Brain microvascular endothelial cell (primary cell): ENCODE data around the gene PTRH1.

ENCODE experiments used
- DNase-seq: peaks from one replicate; pipeline ENCODE4 v3.0.0-alpha.2; 2020
- H3K27ac ChIP-seq: fragments of 250-450 bp; sonication (Bioruptor Pico); 2 replicates; pipeline ENCODE4 v1.5.1; 2020; ENCODE audit warnings: mild to moderate bottlenecking, moderate library complexity
- H3K27me3 ChIP-seq: fragments of 250-450 bp; sonication (Bioruptor Pico); replicated peaks from 2 replicates; pipeline ENCODE4 v1.5.1; 2020; ENCODE audit warnings: mild to moderate bottlenecking
- H3K36me3 ChIP-seq: fragments of 250-450 bp; sonication (Bioruptor Pico); replicated peaks from 2 replicates; pipeline ENCODE4 v1.5.1; 2020; ENCODE audit warnings: mild to moderate bottlenecking
- H3K4me3 ChIP-seq: 2 replicates; pipeline ENCODE4 v1.5.1; 2011; ENCODE audit warnings: low read depth, mild to moderate bottlenecking, control low read depth, low read length, moderate library complexity
- in situ Hi-C: cut with HindIII; loops from 2 replicates; pipeline ENCODE4 v1.10.0; 2017; ENCODE audit warnings: low sequenced_read_pairs, low pct_ligation_motif_present
- TF ChIP-seq, protein P1 (sequence below): IDR thresholded peaks from 2 replicates; pipeline ENCODE4 v1.5.1; 2011; ENCODE audit warnings: low read depth, mild to moderate bottlenecking, moderate library complexity, low read length, control low read depth, inconsistent platforms; ENCODE audit errors: missing control alignments

The PTRH1 gene

DNA sequence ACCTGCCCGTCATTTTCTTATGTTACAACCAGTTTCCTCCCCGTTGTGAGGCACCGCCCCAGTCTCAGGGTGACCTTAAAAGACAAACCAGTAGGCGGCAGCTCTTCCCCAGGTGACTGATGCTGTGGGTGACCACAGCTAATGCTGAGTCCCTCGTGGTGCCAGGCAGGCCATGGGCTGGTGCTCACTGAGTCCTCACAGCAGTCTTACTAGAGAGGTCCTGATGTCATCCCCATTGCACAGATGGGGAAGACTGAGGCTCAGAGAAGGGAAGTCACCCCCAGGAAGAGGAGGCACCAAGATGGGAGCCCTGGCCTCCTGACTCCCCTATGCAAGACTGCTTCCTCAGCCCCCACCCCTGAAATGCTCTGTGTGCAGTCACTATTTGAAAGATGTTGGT, 7.7 kb downstream of the PTRH1 start:
- no peak for DNase-seq

GRCh38 chr9:127706836-127707241, 8.6 kb downstream of the PTRH1 start, which contains the start of gene CFAP157:
Gene CFAP157 (plus strand): TSS chr9:127706988. CDS start chr9:127707032, 44 bp downstream.
- TF ChIP-seq, protein P1, sequence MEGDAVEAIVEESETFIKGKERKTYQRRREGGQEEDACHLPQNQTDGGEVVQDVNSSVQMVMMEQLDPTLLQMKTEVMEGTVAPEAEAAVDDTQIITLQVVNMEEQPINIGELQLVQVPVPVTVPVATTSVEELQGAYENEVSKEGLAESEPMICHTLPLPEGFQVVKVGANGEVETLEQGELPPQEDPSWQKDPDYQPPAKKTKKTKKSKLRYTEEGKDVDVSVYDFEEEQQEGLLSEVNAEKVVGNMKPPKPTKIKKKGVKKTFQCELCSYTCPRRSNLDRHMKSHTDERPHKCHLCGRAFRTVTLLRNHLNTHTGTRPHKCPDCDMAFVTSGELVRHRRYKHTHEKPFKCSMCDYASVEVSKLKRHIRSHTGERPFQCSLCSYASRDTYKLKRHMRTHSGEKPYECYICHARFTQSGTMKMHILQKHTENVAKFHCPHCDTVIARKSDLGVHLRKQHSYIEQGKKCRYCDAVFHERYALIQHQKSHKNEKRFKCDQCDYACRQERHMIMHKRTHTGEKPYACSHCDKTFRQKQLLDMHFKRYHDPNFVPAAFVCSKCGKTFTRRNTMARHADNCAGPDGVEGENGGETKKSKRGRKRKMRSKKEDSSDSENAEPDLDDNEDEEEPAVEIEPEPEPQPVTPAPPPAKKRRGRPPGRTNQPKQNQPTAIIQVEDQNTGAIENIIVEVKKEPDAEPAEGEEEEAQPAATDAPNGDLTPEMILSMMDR = no peak
- Histone ChIP-seq H3K27ac (no peak within 1 kb of the TSS), H3K36me3 (no peaks in the 10 kb centered on the region), H3K4me3 (no peak within 1 kb of the TSS), H3K27me3 (no peaks in the 10 kb centered on the region)
- DNase-seq = no peak
- in situ Hi-C loops = no loop called here

More for the DNA sequence above, 7.7 kb downstream of the PTRH1 start:
- Histone ChIP-seq H3K27me3 (no peaks in the 10 kb centered on the region), H3K36me3 (no peaks in the 10 kb centered on the region), H3K4me3 (no peak overlapping the region), H3K27ac (no peak overlapping the region)
- TF ChIP-seq, protein P1 = no peak
- in situ Hi-C loops = no loop called here

- Histone ChIP-seq H3K4me3 (no peak overlapping the region), H3K27ac (no peak overlapping the region), H3K27me3 (no peaks in the 10 kb centered on the region), H3K36me3 (no peaks in the 10 kb centered on the region)
- in situ Hi-C loops = no loop called here
- TF ChIP-seq, protein P1 = no peak
- DNase-seq = no peak
These were observed 9.7 kb downstream of the PTRH1 start for GRCh38 chr9:127705577-127706379.

DNA sequence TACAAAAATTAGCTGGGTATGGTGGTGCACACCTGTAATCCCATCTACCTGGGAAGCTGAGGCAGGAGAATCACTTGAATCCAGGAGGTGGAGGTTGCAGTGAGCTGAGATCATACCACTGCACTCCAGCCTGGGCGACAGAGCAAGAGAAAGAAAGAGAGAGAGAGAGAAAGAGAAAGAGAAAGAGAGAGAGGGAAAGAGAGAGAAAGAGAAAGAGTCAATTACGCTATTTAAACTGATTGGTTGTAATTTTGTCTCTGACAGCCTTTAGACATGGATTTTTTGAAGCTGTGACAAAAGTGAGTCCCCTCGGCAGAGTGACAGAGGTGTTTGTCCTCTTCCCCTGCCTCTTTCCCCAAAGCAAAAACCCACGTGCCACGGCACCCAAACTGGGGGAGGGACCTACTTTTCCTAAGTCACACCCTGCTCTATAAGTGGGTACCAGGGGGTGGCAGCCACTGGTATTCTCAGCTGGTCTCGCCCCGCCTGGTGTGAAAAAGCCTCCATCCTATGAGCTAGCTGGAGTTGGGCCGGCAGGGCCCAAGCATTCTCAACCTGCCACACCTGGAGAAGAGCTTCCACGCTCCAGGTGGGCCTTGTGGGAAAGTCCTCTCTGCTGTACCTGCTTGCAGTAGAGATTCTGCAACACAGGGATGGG, 12.0 kb downstream of the PTRH1 start:
- Histone ChIP-seq H3K36me3 (no peaks in the 10 kb centered on the region), H3K27me3 (no peaks in the 10 kb centered on the region), H3K4me3 (no peak overlapping the region), H3K27ac (no peak overlapping the region)
- in situ Hi-C loops = no loop called here
- no peak for DNase-seq
- TF ChIP-seq, protein P1 = no peak

DNA sequence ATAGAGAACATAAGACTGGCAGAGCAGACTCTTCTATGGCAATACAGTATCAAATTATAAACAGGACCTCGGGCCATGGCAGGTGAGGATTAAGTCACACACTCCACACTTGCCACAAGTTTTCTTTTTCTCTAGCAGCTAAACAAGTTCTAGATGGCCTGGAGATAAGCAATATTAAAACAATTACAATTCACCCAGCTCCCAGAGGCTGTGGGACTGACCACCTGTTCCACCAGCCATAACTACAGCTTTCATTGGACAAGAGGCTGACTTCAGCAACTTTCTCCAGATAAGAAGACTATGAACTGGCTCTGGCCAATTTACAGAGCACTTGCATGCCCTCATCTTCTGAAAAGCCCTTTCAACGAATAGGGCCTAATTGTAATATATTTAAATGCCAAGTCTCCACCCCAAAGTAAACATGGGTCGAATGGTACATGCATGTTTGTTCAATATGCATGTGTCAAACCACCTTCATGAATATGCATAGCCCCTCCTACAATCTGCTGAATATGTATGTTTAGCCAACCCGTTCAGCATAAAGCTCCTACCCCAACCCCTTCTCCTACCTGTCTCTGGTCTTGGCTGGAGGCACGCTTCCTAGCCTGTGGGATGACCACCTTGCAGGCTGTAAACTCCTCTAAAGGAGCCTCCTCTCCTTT, 14.7 kb downstream of the PTRH1 start:
- Histone ChIP-seq H3K36me3 (no peaks in the 10 kb centered on the region), H3K27me3 (no peaks in the 10 kb centered on the region), H3K27ac (no peak overlapping the region), H3K4me3 (no peak overlapping the region)
- TF ChIP-seq, protein P1 = no peak
- DNase-seq = no peak
- in situ Hi-C loops = no loop called here
